Stimulated activated naive CD8-positive, alpha-beta T cell treated with anti-CD3 and anti-CD28 coated beads, Interleukin-15, Interleukin-2, amounts not matched to agents 100 ng/mL and 50 ng/mL, for 24 hours (primary cell): ENCODE data around the gene PPP1R3E.
A peak's percentile ranks its signal among the peaks of the same experiment; 100 is the strongest.
"Not testable (repeated sequence)": the region's sequence is repeated elsewhere in the genome, so short reads cannot be mapped to it uniquely, and the experiment has no call there.

Experiments used
- H3K27ac Mint-ChIP-seq: one replicate; pipeline ENCODE4 v1.8.0; 2021; ENCODE audit warnings: mild to moderate bottlenecking, mixed read lengths
- H3K27me3 Mint-ChIP-seq: one replicate; pipeline ENCODE4 v1.8.0; 2021; ENCODE audit warnings: mixed read lengths
- H3K36me3 Mint-ChIP-seq: one replicate; pipeline ENCODE4 v1.8.0; 2021; ENCODE audit warnings: low read depth, mixed read lengths
- H3K4me1 Mint-ChIP-seq: one replicate; pipeline ENCODE4 v1.8.0; 2021; ENCODE audit warnings: low read depth, mixed read lengths
- H3K4me3 Mint-ChIP-seq: one replicate; pipeline ENCODE4 v1.8.0; 2021; ENCODE audit warnings: mild to moderate bottlenecking, mixed read lengths
- H3K9me3 Mint-ChIP-seq: one replicate; pipeline ENCODE4 v1.8.0; 2021; ENCODE audit warnings: mixed read lengths

The PPP1R3E gene

GRCh38 chr14:23326491-23327332 is 24.1 kb upstream of the PPP1R3E start:
- Mint-ChIP-seq H3K4me1 (peaks cover 26% of the 10 kb centered on the region), H3K27me3 (no peaks in the 10 kb centered on the region)

GRCh38 chr14:23325746-23326145 is 23.1 kb upstream of the PPP1R3E start:
- not testable (repeated sequence) for H3K9me3 Mint-ChIP-seq, H3K27ac Mint-ChIP-seq, H3K27me3 Mint-ChIP-seq, H3K4me3 Mint-ChIP-seq
- peaks cover 40% of the 10 kb centered on the region for H3K36me3 Mint-ChIP-seq
- peaks cover 29% of the 10 kb centered on the region for H3K4me1 Mint-ChIP-seq

More at GRCh38 chr14:23326491-23327332, 24.1 kb upstream of the PPP1R3E start:
- Mint-ChIP-seq H3K27ac (no peak overlapping the region), H3K9me3 (no peaks in the 10 kb centered on the region), H3K4me3 (no peak overlapping the region), H3K36me3 (peaks cover 40% of the 10 kb centered on the region)

DNA sequence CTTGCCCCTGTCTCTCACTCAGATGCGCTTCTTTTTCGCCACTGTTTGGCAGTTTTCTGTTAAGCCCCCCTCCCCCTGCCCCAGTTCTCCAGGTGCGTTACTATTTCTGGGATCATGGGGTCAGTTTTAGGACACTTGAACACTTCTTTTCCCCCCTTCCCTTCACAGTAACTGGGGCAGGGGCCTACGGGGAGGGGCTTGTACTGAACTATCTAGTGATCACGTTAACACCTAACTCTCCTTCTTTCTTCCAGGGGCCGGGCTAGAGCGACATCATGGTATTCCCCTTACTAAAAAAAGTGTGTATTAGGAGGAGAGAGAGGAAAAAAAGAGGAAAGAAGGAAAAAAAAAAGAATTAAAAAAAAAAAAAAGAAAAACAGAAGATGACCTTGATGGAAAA is 22.3 kb upstream of the PPP1R3E start:
- peaks cover 37% of the 10 kb centered on the region for H3K4me1 Mint-ChIP-seq
- no peak overlapping the region for H3K27ac Mint-ChIP-seq
- no peaks in the 10 kb centered on the region for H3K9me3 Mint-ChIP-seq
- peaks cover 40% of the 10 kb centered on the region for H3K36me3 Mint-ChIP-seq
- H3K27me3 Mint-ChIP-seq, result no peaks in the 10 kb centered on the region
- no peak overlapping the region for H3K4me3 Mint-ChIP-seq

DNA sequence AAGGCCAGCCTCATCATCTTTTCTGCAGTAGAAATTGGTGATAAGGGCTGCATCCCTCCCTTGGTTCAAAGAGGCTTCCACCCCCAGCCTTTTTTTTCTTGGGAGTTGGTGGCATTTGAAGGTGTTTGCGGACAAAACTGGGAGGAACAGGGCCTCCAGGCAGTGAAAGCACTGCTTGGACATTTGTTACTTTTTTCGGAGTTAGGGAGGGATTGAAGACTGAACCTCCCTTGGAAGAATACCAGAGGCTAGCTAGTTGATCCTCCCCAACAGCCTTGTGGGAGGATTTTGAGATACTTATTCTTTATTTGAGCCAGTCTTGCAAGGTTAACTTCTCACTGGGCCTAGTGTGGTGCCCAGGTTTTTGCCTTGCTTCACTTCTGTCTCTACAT is 21.8 kb upstream of the PPP1R3E start:
- Mint-ChIP-seq H3K36me3 (peaks cover 40% of the 10 kb centered on the region), H3K4me1 (peaks cover 42% of the 10 kb centered on the region), H3K27me3 (no peaks in the 10 kb centered on the region), H3K4me3 (no peak overlapping the region), H3K9me3 (no peaks in the 10 kb centered on the region), H3K27ac (no peak overlapping the region)

GRCh38 chr14:23323838-23324454 is 21.3 kb upstream of the PPP1R3E start:
- peaks cover 43% of the 10 kb centered on the region for H3K4me1 Mint-ChIP-seq
- no peak overlapping the region for H3K4me3 Mint-ChIP-seq
- no peaks in the 10 kb centered on the region for H3K27me3 Mint-ChIP-seq
- H3K36me3 Mint-ChIP-seq, result peaks cover 40% of the 10 kb centered on the region
- peak overlapping the region; percentile 67 for H3K27ac Mint-ChIP-seq
- H3K9me3 Mint-ChIP-seq, result no peaks in the 10 kb centered on the region

DNA sequence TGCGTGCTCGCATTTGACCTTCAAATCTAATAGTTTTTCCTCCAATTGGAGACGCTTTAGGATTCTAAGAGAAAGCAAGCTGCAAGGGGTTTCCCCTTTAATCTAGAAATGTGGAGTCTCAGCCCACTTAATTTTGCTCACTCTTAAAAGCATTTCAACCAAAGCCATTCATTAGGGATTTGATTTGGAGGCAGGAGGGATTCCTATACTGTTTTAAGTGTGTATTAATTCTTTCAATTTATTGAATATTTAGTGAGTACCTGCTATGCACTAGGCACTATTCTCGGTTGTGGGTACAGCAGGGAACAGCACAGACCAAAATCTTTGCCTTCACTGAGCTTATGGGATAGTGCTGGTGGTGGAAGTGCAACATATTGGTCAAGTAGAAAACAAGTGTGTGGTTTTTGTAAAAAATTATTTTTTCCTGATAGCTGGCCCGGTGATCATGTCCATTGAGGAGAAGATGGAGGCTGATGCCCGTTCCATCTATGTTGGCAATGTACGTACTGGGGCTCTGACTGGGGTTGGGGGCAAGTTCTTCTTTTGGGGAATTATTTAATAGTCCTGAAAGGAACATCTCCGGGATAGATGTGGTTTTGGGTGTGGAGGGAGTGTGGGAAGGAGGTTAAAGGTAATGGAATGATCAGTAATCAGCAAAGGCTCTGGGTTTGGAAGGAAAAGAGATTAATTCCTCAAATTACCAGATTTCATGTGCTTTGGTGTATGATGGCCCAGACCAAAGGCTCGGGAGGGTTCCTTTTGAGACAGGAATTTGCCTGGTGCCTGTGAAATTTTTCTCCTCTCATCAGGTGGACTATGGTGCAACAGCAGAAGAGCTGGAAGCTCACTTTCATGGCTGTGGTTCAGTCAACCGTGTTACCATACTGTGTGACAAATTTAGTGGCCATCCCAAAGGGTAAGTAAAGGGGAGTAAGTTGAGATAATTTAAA is 20.2 kb upstream of the PPP1R3E start:
- Mint-ChIP-seq H3K4me1 (peaks cover 34% of the 10 kb centered on the region), H3K9me3 (no peaks in the 10 kb centered on the region), H3K27me3 (no peaks in the 10 kb centered on the region), H3K27ac (peak overlapping the region; percentile 94), H3K36me3 (peaks cover 40% of the 10 kb centered on the region), H3K4me3 (peak overlapping the region; percentile 90)

DNA sequence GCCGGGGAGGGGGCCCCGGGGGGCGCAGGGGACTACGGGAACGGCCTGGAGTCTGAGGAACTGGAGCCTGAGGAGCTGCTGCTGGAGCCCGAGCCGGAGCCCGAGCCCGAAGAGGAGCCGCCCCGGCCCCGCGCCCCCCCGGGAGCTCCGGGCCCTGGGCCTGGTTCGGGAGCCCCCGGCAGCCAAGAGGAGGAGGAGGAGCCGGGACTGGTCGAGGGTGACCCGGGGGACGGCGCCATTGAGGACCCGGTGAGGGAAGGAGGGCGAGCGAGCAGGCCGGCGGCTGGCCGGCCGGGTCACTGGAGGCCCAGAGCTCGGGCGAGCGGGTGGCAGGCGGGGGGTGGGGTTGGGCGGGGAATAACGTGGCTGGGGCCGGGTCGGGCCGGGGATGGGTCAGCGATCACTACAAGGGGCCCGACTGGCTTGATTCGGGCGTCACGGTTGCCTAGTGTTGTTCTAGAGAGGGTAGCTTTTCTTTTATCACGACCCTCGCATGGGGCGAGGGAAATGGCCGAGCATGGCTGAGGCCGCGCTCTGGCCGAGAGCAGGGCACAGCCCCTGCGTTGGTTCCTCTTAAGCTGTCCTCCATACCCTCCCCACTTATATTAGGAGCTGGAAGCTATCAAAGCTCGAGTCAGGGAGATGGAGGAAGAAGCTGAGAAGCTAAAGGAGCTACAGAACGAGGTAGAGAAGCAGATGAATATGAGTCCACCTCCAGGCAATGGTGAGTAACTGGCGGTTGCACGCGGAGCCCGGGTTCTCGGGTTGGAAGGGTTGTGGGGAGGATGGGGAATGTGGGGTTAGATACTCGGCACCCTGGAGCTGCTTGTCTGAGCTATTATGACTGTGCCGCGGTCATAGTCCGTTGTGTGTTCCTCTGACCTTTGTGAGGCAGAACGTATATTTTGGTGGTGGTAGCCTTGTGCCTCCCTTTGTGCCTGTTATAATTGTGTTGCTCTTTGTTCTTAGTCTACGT is 19.2 kb upstream of the PPP1R3E start:
- Mint-ChIP-seq H3K27ac (peak overlapping the region; percentile 94), H3K4me1 (peaks cover 33% of the 10 kb centered on the region), H3K4me3 (peak overlapping the region; percentile 90), H3K27me3 (no peaks in the 10 kb centered on the region), H3K9me3 (no peaks in the 10 kb centered on the region), H3K36me3 (peaks cover 40% of the 10 kb centered on the region)

DNA sequence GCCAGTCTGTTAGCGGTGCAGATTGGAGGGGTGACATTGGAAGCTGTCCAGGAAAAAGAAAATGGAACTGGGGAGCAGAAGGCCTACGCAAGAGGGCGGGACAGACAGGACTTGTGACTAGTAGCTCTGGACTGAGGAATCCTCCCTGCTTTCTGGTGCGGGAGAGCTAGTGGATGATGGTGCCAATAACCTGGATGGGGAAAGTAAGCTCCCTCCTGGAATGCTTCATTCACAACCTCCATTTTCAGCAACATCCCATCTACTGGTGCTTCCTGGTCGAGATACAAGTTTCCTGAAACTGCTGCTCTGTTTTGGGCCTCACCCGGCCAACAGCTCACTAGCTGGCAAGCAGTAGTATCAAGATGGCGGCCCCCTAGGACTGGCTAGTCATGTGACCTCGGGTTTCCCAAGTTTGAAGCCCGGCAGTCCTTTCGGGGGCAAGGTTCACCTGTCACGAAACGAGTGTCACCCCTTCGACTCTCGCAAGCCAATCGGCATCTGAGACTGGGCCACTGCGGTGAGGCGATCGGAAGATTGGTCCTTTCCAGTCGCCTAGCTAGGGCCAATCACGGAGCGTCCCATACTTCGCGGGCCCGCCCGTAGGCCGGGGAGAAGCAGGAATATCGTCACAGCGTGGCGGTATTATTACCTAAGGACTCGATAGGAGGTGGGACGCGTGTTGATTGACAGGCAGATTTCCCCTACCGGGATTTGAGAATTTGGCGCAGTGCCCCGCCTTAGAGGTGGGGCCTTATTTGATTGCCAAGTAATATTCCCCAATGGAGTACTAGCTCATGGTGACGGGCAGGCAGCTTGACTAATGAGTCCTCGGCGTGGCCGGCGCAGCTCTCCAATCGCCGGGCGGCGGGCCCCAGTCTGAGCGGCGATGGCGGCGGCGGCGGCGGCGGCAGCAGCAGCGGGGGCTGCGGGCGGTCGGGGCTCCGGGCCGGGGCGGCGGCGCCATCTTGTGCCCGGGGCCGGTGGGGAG is 18.2 kb upstream of the PPP1R3E start, which contains the start of gene PABPN1:
TSS of gene PABPN1 (plus strand) at position 874 of the 988 bp plus-strand sequence. CDS start at position 887, 13 bp downstream.
- no peaks in the 10 kb centered on the region for H3K27me3 Mint-ChIP-seq
- H3K9me3 Mint-ChIP-seq, result no peaks in the 10 kb centered on the region
- H3K27ac Mint-ChIP-seq, result peak within 1 kb of the TSS; percentile 98
- H3K36me3 Mint-ChIP-seq, result peaks cover 36% of the 10 kb centered on the region
- H3K4me1 Mint-ChIP-seq, result peaks cover 33% of the 10 kb centered on the region
- peak within 1 kb of the TSS; percentile 92 for H3K4me3 Mint-ChIP-seq

- H3K4me3 Mint-ChIP-seq, result peak overlapping the region; percentile 92
- peaks cover 33% of the 10 kb centered on the region for H3K4me1 Mint-ChIP-seq
- peak overlapping the region; percentile 98 for H3K27ac Mint-ChIP-seq
- H3K9me3 Mint-ChIP-seq, result no peaks in the 10 kb centered on the region
- H3K36me3 Mint-ChIP-seq, result peaks cover 29% of the 10 kb centered on the region
- no peaks in the 10 kb centered on the region for H3K27me3 Mint-ChIP-seq
Observed at GRCh38 chr14:23319746-23320583, 17.3 kb upstream of the PPP1R3E start.

DNA sequence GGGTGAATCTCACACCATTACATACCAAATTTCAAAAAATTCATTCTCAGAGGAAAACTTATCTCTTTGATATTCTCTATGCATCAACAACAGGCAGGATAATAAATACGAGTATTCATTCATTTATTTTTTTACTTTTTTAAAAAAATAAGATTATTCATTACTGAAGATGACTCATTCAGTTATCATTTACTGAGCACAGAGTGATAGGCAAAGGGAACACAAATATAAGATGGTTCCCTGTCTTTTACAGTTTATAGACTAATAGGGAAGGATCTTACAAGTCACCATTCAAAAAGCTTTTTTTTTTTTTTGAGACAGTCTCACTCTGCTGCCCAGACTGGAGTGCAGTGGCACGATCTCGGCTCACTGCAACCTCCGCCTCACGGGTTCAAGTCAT is 13.6 kb upstream of the PPP1R3E start:
- H3K4me1 Mint-ChIP-seq, result peaks cover 17% of the 10 kb centered on the region
- H3K36me3 Mint-ChIP-seq, result no peaks in the 10 kb centered on the region
- H3K27me3 Mint-ChIP-seq, result no peaks in the 10 kb centered on the region

GRCh38 chr14:23310546-23310945 is 7.9 kb upstream of the PPP1R3E start:
- Mint-ChIP-seq H3K36me3 (no peaks in the 10 kb centered on the region), H3K27ac (no peak overlapping the region), H3K9me3 (no peaks in the 10 kb centered on the region), H3K27me3 (peaks cover 22% of the 10 kb centered on the region), H3K4me1 (peaks cover 10% of the 10 kb centered on the region), H3K4me3 (no peak overlapping the region)

More for the DNA sequence above, 13.6 kb upstream of the PPP1R3E start:
- no peaks in the 10 kb centered on the region for H3K9me3 Mint-ChIP-seq
- H3K27ac Mint-ChIP-seq, result no peak overlapping the region
- H3K4me3 Mint-ChIP-seq, result no peak overlapping the region

GRCh38 chr14:23308721-23309445 is 6.2 kb upstream of the PPP1R3E start:
- Mint-ChIP-seq H3K4me1 (peaks cover 10% of the 10 kb centered on the region), H3K27me3 (peaks cover 22% of the 10 kb centered on the region), H3K4me3 (no peak overlapping the region), H3K27ac (no peak overlapping the region), H3K36me3 (no peaks in the 10 kb centered on the region), H3K9me3 (no peaks in the 10 kb centered on the region)
